ENCODE data around the gene ENTR1. TPM values are rescaled to one million over a fixed set of nuclear protein-coding genes. Genes with fewer than 3 reads are reported as not detected.
A peak's percentile ranks its signal among the peaks of the same experiment; 100 is the strongest.
"Not testable (repeated sequence)": the region's sequence is repeated elsewhere in the genome, so short reads cannot be mapped to it uniquely, and the experiment has no call there.

Gene ENTR1
- total RNA-seq, 3 donors from 2014 or later = 27.8 to 47.6 (median 33.2) TPM

- no peak overlapping the region for H3K4me3 ChIP-seq
- H3K9me3 ChIP-seq = no peaks in the 10 kb centered on the region
- ATAC-seq (no peak), DNase-seq (no peak)
- H3K4me1 ChIP-seq (ENCODE audit: low read depth) = peaks cover 16% of the 10 kb centered on the region
- TF ChIP-seq, protein P1, sequence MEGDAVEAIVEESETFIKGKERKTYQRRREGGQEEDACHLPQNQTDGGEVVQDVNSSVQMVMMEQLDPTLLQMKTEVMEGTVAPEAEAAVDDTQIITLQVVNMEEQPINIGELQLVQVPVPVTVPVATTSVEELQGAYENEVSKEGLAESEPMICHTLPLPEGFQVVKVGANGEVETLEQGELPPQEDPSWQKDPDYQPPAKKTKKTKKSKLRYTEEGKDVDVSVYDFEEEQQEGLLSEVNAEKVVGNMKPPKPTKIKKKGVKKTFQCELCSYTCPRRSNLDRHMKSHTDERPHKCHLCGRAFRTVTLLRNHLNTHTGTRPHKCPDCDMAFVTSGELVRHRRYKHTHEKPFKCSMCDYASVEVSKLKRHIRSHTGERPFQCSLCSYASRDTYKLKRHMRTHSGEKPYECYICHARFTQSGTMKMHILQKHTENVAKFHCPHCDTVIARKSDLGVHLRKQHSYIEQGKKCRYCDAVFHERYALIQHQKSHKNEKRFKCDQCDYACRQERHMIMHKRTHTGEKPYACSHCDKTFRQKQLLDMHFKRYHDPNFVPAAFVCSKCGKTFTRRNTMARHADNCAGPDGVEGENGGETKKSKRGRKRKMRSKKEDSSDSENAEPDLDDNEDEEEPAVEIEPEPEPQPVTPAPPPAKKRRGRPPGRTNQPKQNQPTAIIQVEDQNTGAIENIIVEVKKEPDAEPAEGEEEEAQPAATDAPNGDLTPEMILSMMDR (IDR thresholded peaks at IDR 0.05) = no peak
- intact Hi-C loops (cut with DNase I, micrococcal nuclease) = no loop called here
- peaks cover 9% of the 10 kb centered on the region for H3K36me3 ChIP-seq (ENCODE audit: low read depth)
These were observed 2.5 kb upstream of the ENTR1 start for GRCh38 chr9:136412962-136413361.

DNA sequence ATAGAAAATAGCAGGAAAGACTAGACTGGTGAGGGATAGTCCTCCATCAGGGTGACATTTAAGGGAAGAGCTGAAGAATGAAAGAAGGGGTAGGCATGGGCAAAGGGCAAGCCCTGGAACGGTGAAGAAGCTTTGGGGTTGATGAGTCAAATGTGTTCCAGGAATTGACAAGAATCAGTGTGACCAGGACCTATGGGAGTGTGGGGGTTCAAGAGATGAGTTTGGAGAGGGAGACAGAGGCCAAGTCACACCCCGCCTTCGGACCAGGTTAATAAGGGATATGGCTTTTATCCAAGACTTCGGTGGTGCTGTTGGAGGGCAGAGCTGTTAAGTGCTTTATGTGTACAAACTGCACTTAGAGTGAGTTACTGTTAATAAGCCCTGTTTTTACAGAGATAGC is 964 bp upstream of the ENTR1 start:
- intact Hi-C loops (cut with DNase I, micrococcal nuclease) = no loop called here
- no peak for ATAC-seq
- no peak for DNase-seq
- H3K36me3 ChIP-seq (ENCODE audit: low read depth) = peaks cover 7% of the 10 kb centered on the region
- no peaks in the 10 kb centered on the region for H3K9me3 ChIP-seq
- TF ChIP-seq, protein P1 (IDR thresholded peaks at IDR 0.05) = no peak
- no peak overlapping the region for H3K4me3 ChIP-seq
- H3K4me1 ChIP-seq (ENCODE audit: low read depth) = peaks cover 16% of the 10 kb centered on the region

- intact Hi-C loops (cut with DNase I, micrococcal nuclease) = no loop called here
- DNase-seq = peak in 2 of 3 donors; percentile 45 to 63
These were observed 608 bp downstream of the ENTR1 start for GRCh38 chr9:136409557-136410455.

DNA sequence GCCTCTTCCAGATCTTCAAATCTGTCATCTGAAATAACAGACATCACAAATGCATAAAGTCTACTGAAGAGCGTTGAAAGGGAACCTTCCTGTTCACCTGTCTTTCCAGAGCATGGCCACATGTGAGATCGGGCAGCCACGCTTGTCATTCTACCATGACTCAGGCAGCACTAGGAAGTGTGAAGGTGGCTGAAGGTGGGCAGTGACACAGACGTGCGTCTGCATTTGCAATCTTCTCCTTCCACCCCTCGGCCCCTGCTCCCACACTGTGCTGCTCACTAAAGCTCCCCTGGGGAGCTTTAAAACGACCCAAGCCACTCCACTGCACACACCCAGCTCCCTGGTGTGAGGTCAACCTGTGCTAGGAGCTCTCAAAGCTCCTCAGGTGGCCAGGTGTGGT is 2.5 kb downstream of the ENTR1 start:
- intact Hi-C loops (cut with DNase I, micrococcal nuclease) = no loop called here
- TF ChIP-seq, protein P1 (IDR thresholded peaks at IDR 0.05) = no peak
- H3K36me3 ChIP-seq (ENCODE audit: low read depth) = peaks cover 4% of the 10 kb centered on the region

More at GRCh38 chr9:136409557-136410455, 608 bp downstream of the ENTR1 start:
- no peaks in the 10 kb centered on the region for H3K9me3 ChIP-seq
- TF ChIP-seq, protein P1 (IDR thresholded peaks at IDR 0.05) = no peak
- peak overlapping the region; percentile 96 for H3K4me3 ChIP-seq
- H3K36me3 ChIP-seq (ENCODE audit: low read depth) = peaks cover 7% of the 10 kb centered on the region
- peak; percentile 58 for ATAC-seq
- H3K4me1 ChIP-seq (ENCODE audit: low read depth) = peaks cover 16% of the 10 kb centered on the region

DNA sequence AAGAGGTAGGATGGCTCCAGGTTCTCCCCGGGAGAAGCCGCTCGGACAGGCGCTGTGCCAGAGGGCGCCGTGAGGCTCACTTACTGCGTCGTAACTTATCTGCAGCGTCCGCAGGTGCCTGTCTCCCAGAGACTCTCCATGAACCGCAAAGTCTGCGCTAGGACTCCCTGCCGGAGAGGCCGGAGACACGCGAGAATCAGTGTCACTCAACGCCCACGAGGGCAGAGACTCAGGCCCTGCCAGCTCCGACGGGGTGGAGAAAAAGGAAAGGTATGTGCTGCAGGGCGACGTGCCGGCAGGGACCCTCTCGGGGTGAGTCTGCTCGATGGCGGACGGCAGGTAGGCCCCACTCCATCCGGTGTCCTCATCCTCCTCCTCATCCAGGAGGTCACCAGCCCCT is 3.4 kb downstream of the ENTR1 start:
- ATAC-seq; intact Hi-C loops (cut with DNase I, micrococcal nuclease); DNase-seq; H3K4me3 ChIP-seq; H3K9me3 ChIP-seq; H3K36me3 ChIP-seq (ENCODE audit: low read depth): not testable (repeated sequence)
- H3K4me1 ChIP-seq (ENCODE audit: low read depth) = peaks cover 22% of the 10 kb centered on the region

More for the DNA sequence above, 2.5 kb downstream of the ENTR1 start:
- no peak overlapping the region for H3K4me3 ChIP-seq
- DNase-seq = no peak
- H3K9me3 ChIP-seq = no peaks in the 10 kb centered on the region
- no peak for ATAC-seq
- peaks cover 22% of the 10 kb centered on the region for H3K4me1 ChIP-seq (ENCODE audit: low read depth)

GRCh38 chr9:136405904-136406303 is 4.5 kb downstream of the ENTR1 start:
- intact Hi-C loops (cut with DNase I, micrococcal nuclease); DNase-seq; H3K4me3 ChIP-seq; H3K36me3 ChIP-seq (ENCODE audit: low read depth); ATAC-seq; H3K9me3 ChIP-seq: not testable (repeated sequence)
- peaks cover 12% of the 10 kb centered on the region for H3K4me1 ChIP-seq (ENCODE audit: low read depth)
